HUES48 (cell line): ENCODE measurements around the gene TLE6.
"Not testable (repeated sequence)": the region's sequence is repeated elsewhere in the genome, so short reads cannot be mapped to it uniquely, and the experiment has no call there.

ENCODE experiments used
- H3K27ac ChIP-seq: one replicate; pipeline ENCODE4 v1.7.0; 2013; ENCODE audit warnings: low read depth, low read length, inconsistent platforms
- H3K27me3 ChIP-seq: 2 replicates; pipeline ENCODE4 v1.6.1; 2013; ENCODE audit warnings: mild to moderate bottlenecking, low read length; ENCODE audit not compliant: control insufficient read depth, insufficient read depth
- H3K36me3 ChIP-seq: 2 replicates; pipeline ENCODE4 v1.6.1; 2013; ENCODE audit warnings: low read length; ENCODE audit not compliant: control insufficient read depth, insufficient read depth
- H3K4me1 ChIP-seq: 2 replicates; pipeline ENCODE4 v1.6.1; 2013; ENCODE audit warnings: mild to moderate bottlenecking, low read length; ENCODE audit not compliant: control insufficient read depth, insufficient read depth
- H3K4me3 ChIP-seq: 2 replicates; pipeline ENCODE4 v1.5.1; 2013; ENCODE audit warnings: mild to moderate bottlenecking, low read depth, low read length
- H3K9ac ChIP-seq: 2 replicates; pipeline ENCODE4 v1.6.1; 2013; ENCODE audit warnings: mild to moderate bottlenecking, low read depth, low read length, moderate library complexity
- H3K9me3 ChIP-seq: 2 replicates; pipeline ENCODE4 v1.6.1; 2013; ENCODE audit warnings: low read length; ENCODE audit not compliant: control insufficient read depth, insufficient read depth

The TLE6 gene

DNA sequence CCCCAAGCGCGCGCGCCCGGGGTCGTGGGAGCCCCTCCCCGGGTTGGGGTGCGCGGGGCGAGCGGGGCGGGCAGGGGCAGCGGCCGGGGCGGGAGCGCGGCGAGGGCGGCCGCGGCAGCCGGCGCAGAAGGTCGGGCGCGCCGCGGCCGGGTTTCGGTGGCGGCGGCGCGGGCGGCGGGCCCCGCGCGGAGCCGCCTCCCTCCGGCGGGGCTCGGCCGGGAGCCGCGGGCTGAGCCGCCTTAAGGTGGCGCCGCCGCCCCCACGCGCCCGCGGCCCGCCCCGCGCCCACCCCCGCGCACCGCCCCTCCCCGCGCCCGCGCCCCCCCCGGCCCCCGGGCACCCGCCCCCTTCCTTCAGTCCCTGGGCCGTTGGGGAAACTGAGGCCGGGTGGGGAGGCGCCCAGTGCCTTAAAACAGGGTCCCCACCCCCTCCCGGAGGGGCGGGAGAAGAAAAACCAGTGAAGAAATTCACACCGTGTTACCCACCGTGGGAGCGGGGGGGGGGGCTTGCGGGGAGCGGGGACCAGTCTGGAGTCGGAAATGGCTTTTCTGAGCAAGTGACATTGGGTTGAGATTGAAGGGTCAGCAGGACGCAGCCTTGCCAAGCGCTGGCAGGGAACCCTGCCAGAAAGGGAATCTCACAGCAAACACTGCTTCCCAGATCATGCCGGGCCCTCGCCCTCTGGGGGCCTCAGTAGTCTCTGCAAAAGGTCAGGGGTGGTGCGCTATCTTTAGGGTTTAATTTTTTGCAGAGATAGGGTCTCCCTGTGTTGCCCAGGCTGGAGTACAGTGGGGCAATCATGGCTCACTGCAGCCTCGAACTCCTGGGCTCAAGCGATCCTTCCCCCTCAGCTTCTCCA, 51.9 kb downstream of the TLE6 start, which contains the start of gene TLE2:
Gene TLE2, minus strand, starts transcription at position 216 of the 859 bp plus-strand sequence. CDS start 376 bp downstream, outside the sequence.
- H3K9ac ChIP-seq = no peak within 1 kb of the TSS
- H3K4me3 ChIP-seq = peak within 1 kb of the TSS; percentile 61

DNA sequence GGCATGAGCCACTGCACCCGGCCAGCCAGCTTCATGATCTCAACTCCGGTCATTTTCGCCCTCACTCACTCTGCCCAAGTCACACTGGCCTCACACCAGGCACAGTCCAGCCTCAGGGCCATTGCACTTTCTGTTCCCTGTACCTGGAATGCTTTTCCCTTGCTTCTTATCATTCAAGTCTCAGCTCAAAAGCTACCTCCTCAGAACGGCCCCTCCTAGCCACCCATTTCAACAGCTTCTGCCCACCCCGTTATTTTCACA, 54.2 kb downstream of the TLE6 start:
- H3K9ac ChIP-seq = no peak overlapping the region
- H3K4me3 ChIP-seq = no peak overlapping the region
- H3K27ac ChIP-seq = no peak overlapping the region
- no peaks in the 10 kb centered on the region for H3K9me3 ChIP-seq
- H3K36me3 ChIP-seq = no peaks in the 10 kb centered on the region
- H3K4me1 ChIP-seq = peaks cover 15% of the 10 kb centered on the region
- peaks cover 48% of the 10 kb centered on the region for H3K27me3 ChIP-seq

More for the DNA sequence above, 51.9 kb downstream of the TLE6 start, which contains the start of gene TLE2:
- H3K27me3 ChIP-seq = peaks cover 65% of the 10 kb centered on the region
- H3K27ac ChIP-seq = no peak within 1 kb of the TSS
- H3K4me1 ChIP-seq = peaks cover 15% of the 10 kb centered on the region; the same call in 1 of the 2 replicates
- H3K9me3 ChIP-seq = no peaks in the 10 kb centered on the region
- no peaks in the 10 kb centered on the region for H3K36me3 ChIP-seq

DNA sequence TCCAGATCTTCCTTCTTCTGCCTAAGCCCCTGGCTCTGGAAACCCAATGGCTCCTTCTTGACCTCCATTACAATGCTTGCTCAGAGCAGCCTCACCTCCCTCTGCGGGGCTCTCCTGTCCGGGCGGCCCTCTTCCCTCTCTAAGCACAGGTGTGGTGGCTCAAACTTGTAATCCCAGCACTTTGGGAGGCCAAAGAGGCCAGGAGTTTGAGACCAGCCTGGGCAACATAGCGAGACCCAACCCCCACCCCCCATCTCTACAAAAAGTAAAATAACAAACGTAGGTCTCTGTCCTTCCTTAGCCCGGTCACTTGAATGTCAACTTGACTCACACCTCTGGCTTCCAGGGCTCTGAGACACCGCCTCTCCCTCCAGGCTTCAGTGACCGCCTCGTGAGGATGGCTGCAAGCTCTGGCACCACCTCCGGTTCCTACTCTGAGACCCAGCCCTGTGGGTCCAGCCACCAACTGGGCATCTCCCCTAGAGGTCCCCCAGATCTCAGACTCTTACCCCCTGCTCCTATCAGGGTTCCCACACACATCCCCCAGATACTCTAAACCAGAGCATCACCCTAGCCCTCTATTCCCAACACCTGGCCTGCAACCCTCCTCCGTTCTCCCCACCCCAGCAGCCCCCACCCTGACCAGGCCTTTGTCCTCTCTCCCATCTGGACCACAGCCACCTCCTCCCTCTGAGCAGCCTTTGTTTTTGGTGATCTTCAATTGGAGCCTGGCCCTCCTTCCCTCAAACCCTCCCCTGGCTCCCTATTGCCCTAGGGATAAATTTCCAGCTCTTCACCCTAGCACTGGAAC, 56.4 kb downstream of the TLE6 start:
- peaks cover 12% of the 10 kb centered on the region for H3K4me1 ChIP-seq
- H3K27ac ChIP-seq = no peak overlapping the region
- H3K4me3 ChIP-seq = no peak overlapping the region
- H3K27me3 ChIP-seq = peaks cover 29% of the 10 kb centered on the region
- no peaks in the 10 kb centered on the region for H3K9me3 ChIP-seq
- no peaks in the 10 kb centered on the region for H3K36me3 ChIP-seq
- no peak overlapping the region for H3K9ac ChIP-seq

DNA sequence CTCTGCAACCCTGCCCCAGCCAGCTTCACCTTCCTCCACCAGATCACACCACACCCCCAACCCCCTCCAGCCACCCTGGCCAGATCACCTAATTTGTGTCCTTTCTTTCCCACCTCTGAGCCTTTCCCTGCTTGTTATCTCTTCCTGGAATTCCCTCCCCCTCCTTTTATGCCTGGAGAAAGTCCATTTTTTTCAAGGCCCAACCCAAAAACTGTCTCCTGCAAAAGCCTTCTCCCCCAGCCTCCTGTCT, 57.0 kb downstream of the TLE6 start:
- peaks cover 12% of the 10 kb centered on the region for H3K4me1 ChIP-seq
- H3K9me3 ChIP-seq = no peaks in the 10 kb centered on the region
- peak overlapping the region; percentile 62; the same call in 1 of the 2 replicates for H3K4me3 ChIP-seq
- H3K27ac ChIP-seq = no peak overlapping the region
- H3K9ac ChIP-seq = no peak overlapping the region
- H3K27me3 ChIP-seq = peaks cover 28% of the 10 kb centered on the region
- H3K36me3 ChIP-seq = no peaks in the 10 kb centered on the region

DNA sequence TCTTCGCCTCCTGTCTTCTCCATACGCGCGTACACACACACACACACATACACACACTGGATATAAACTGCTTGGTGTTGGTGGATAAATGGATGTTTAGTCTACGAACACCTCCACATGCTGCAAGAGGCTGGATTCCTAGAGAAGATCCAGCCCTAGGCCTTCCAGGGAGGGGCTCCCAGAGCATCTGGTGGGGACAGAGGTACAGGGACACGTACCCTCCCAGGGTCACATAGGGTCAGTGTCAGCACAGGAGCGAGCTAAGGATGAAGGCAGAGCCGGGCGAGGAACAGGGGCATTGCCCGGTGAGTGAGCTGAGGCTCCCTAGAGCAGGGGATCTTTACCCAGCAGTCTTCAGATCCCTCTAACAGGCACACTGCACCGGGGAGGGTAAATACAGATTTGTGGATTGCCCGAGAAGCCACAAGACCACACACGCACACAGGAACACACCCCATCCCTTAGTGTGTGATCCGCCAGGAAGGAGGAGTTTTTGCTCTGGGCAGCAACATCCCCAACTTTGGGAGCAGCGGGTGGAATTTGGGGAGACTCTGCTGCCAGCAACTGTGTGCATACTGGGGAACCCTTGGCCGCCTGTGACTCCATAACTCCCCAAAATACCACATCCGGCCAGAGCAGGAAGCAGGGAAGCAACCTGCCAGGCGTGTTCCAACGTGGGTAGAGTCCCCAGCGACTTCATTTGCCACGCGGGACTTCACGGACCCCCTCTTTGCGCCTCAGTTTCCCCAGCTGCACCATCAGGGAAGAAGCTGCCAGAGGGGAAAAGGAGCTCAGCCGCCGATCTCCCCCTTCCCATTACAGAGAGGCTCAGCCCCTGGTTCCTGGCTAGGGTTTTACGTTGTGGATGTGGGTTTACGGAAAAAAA, 57.5 kb downstream of the TLE6 start:
- H3K9ac ChIP-seq = no peak overlapping the region
- H3K36me3 ChIP-seq = no peaks in the 10 kb centered on the region
- peaks cover 12% of the 10 kb centered on the region for H3K4me1 ChIP-seq
- no peaks in the 10 kb centered on the region for H3K9me3 ChIP-seq
- peak overlapping the region; percentile 50 for H3K27ac ChIP-seq
- peaks cover 22% of the 10 kb centered on the region for H3K27me3 ChIP-seq
- peak overlapping the region; percentile 62 for H3K4me3 ChIP-seq

DNA sequence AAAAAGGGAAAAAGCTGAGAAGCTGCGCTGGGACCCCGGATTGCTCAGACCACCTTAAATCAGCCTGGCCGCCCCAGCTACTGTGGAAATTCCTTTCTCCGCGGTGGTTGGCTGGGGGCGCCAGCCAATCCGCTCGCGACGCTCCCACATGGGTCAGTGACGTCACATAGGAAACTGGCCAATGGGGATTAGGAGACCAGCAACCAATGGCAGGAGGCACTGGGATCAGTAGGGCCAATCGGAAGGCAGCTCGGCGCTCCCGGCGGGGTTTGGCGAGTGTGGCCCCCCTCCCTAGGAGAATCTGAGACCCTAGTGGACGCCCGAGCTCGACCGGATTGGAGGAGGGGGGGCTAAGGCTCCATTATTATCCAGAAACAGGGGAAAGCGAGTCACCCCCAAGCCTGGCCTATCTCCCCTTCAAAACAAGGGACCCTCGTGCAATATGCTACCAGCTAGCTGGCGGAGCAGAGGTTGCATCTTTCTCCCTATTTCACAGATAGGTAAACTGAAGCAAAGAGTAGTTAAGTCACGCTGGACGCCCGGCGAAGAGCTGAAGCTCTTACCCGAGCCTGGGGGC, 58.3 kb downstream of the TLE6 start:
- Histone ChIP-seq H3K9me3 (no peaks in the 10 kb centered on the region), H3K4me3 (peak overlapping the region; percentile 76), H3K27ac (peak overlapping the region; percentile 83), H3K36me3 (no peaks in the 10 kb centered on the region), H3K27me3 (peaks cover 15% of the 10 kb centered on the region), H3K9ac (peak overlapping the region; percentile 52; the same call in 1 of the 2 replicates), H3K4me1 (peaks cover 12% of the 10 kb centered on the region)

DNA sequence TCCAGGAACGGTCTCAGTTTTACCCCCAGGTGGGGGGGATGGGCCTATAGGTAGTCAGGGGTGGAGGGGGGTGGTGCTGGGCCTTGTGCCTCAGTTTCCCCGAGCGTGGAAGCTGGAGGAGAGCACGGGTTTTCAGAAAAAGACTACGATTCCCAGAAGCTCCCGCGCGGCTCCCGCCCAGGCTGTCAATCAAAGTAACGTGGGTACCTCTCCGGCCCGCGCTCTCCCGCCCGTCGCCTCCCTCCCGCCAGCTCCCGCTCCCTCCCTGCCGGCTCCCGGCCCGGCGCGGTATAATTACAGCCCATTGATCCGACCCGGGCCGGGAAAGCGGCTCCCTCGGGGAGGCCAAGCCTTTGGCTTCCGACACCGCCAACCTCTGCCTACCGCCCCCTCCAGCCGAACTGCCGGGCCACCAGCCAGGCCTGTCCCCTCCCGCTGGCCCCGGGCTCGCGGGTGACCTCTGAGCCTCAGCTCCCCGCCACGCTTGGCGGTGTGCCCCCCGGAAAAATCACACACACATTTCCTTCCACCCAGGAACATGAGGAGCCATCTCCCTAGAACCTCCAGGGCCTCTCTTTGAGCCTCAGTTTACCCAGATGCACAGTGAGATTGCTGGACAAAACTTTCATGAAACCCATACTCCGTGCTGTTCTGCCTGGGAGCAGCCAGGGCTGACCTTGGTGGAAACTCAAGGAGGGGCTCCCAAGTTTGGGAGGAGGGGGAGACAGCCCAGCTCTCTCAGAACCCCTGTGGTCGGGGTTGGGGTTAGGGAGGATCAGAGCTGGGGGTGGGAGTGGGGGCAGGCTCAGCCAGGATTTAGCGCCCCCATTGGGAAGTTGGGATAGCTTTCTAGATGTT, 59.0 kb downstream of the TLE6 start:
- Histone ChIP-seq H3K9ac (peak overlapping the region; percentile 52; the same call in 1 of the 2 replicates), H3K27ac (peak overlapping the region; percentile 84), H3K4me3 (peak overlapping the region; percentile 76), H3K9me3 (no peaks in the 10 kb centered on the region), H3K4me1 (peaks cover 12% of the 10 kb centered on the region), H3K36me3 (no peaks in the 10 kb centered on the region), H3K27me3 (peaks cover 8% of the 10 kb centered on the region; the same call in 1 of the 2 replicates)

DNA sequence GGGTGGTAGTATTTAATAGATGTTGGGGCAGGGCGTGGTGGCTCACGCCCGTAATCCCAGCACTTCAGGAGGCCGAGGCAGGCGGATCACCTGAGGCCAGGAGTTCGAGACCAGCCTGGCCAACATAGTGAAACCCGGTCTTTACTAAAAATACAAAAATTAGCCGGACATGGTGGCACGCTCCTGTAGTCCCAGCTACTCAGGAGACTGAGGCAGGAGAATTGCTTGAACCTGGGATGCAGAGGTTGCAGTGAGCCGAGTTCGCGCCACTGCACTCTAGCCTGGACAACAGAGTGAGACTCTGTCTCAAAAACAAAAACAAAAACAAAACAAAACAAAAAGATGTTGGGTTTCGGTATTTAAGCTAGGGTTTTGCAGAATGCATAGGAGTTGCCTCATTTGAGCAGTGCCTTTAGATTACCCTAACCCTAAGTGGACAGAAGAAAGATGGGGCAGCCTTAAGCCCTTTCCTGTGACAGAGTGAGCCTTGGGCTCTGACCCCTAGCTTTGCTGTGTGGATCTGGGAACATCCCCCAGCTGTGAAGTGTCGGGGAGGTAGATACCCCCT, 59.7 kb downstream of the TLE6 start:
- H3K27ac ChIP-seq, H3K9ac ChIP-seq, H3K4me3 ChIP-seq: not testable (repeated sequence)

DNA sequence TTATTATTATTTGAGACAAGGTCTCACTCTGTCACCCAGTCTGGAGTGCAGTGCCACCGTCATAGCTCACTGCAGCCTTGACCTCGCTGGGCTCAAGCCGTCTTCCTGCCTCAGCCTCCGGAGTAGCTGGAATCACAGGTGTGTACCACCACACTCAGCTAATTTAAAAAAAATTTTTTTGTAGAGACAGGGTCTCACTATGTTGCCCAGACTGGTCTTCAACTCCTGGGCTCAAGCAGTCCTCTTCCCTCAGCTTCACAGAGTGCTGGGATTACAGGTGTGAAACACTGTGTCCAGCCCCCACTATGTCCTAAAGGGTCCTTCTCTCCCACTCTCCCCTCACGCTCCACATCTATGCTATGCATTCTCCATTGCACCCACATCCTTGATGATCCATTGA, 60.9 kb downstream of the TLE6 start:
- Histone ChIP-seq H3K9me3 (no peaks in the 10 kb centered on the region), H3K36me3 (no peaks in the 10 kb centered on the region), H3K4me1 (peaks cover 16% of the 10 kb centered on the region), H3K27ac (no peak overlapping the region), H3K4me3 (no peak overlapping the region), H3K9ac (no peak overlapping the region), H3K27me3 (no peaks in the 10 kb centered on the region; the same call in 1 of the 2 replicates)

More for the DNA sequence above, 59.7 kb downstream of the TLE6 start:
- not testable (repeated sequence) for H3K36me3 ChIP-seq, H3K27me3 ChIP-seq, H3K9me3 ChIP-seq
- H3K4me1 ChIP-seq = peaks cover 12% of the 10 kb centered on the region
